Fibroblast of lung (primary cell): ENCODE data around the gene KCMF1.

Experiments used
- CTCF ChIP-seq, 2 donors: IDR thresholded peaks in 1 of 2; conservative IDR thresholded peaks in 1 of 2; 1 replicate in 1 of 2; 2 replicates in 1 of 2; pipeline ENCODE4 v1.5.1; 2011 to 2012; ENCODE audit warnings: low read length in 2 of 2, control low read depth in 1 of 2, inconsistent platforms in 1 of 2, low read depth in 1 of 2, mild to moderate bottlenecking in 1 of 2
- EZH2 ChIP-seq: IDR thresholded peaks from 2 replicates; pipeline ENCODE4 v1.5.1; 2012; ENCODE audit warnings: low read length, control low read depth, mild to moderate bottlenecking; ENCODE audit errors: missing control alignments

GRCh38 chr2:84965827-84966226 lies 5.1 kb upstream of the KCMF1 start:
- no peak for TF ChIP-seq CTCF (conservative IDR thresholded peaks at IDR 0.05 in 1 of 2, IDR thresholded peaks at IDR 0.05 in 1 of 2; ENCODE audit: low read depth in 1 of 2, low read length in 2 of 2)
- no peak for TF ChIP-seq EZH2
